ENCODE measurements around the gene NUTF2.
"Not testable (repeated sequence)": the region's sequence is repeated elsewhere in the genome, so short reads cannot be mapped to it uniquely, and the experiment has no call there.

Gene NUTF2

GRCh38 chr16:67883146-67883871, 36.6 kb downstream of the NUTF2 start:
- FAIRE-seq (no peak), DNase-seq (ENCODE audit: insufficient read length, low spot score) (no peak)

GRCh38 chr16:67883872-67884261, 37.1 kb downstream of the NUTF2 start:
- DNase-seq (ENCODE audit: insufficient read length, low spot score) (peak; percentile 87), FAIRE-seq (no peak)

- FAIRE-seq (no peak), DNase-seq (ENCODE audit: insufficient read length, low spot score) (no peak)
Measured at GRCh38 chr16:67884684-67885083, 38.0 kb downstream of the NUTF2 start, which contains the start of gene NRN1L. Gene NRN1L (plus strand): TSS chr16:67884885. CDS start chr16:67884904, 19 bp downstream.

GRCh38 chr16:67885545-67885944, 38.8 kb downstream of the NUTF2 start:
- no peak for DNase-seq (ENCODE audit: insufficient read length, low spot score)

GRCh38 chr16:67885976-67886375, 39.2 kb downstream of the NUTF2 start:
- FAIRE-seq, result no peak
- no peak for DNase-seq (ENCODE audit: insufficient read length, low spot score)

More at GRCh38 chr16:67885545-67885944, 38.8 kb downstream of the NUTF2 start:
- no peak for FAIRE-seq

GRCh38 chr16:67886387-67886786, 39.7 kb downstream of the NUTF2 start:
- DNase-seq (ENCODE audit: insufficient read length, low spot score) (no peak), FAIRE-seq (no peak)

- no peak for DNase-seq (ENCODE audit: insufficient read length, low spot score)
- FAIRE-seq, result no peak
Measured at GRCh38 chr16:67888331-67888730, 41.6 kb downstream of the NUTF2 start.

GRCh38 chr16:67892375-67892774, 45.6 kb downstream of the NUTF2 start:
- FAIRE-seq, result no peak
- DNase-seq (ENCODE audit: insufficient read length, low spot score), result no peak

GRCh38 chr16:67892899-67893742, 46.4 kb downstream of the NUTF2 start, which contains the start of gene PSKH1:
Gene PSKH1 (plus strand): TSS chr16:67893254. CDS start chr16:67908750, 15,496 bp downstream.
- peak; percentile 99 for DNase-seq (ENCODE audit: insufficient read length, low spot score)
- FAIRE-seq, result peak; percentile 70

GRCh38 chr16:67893743-67894399, 47.1 kb downstream of the NUTF2 start:
- FAIRE-seq (no peak), DNase-seq (ENCODE audit: insufficient read length, low spot score) (no peak)

- FAIRE-seq (no peak), DNase-seq (ENCODE audit: insufficient read length, low spot score) (no peak)
Measured at GRCh38 chr16:67897231-67897630, 50.5 kb downstream of the NUTF2 start.

- DNase-seq (ENCODE audit: insufficient read length, low spot score) (no peak), FAIRE-seq (no peak)
Measured at GRCh38 chr16:67901734-67902133, 55.0 kb downstream of the NUTF2 start.

GRCh38 chr16:67902831-67903230, 56.1 kb downstream of the NUTF2 start:
- no peak for FAIRE-seq
- no peak for DNase-seq (ENCODE audit: insufficient read length, low spot score)

GRCh38 chr16:67907397-67908180, 60.9 kb downstream of the NUTF2 start:
- FAIRE-seq, result no peak
- DNase-seq (ENCODE audit: insufficient read length, low spot score), result no peak

- no peak for DNase-seq (ENCODE audit: insufficient read length, low spot score)
Measured at GRCh38 chr16:67909056-67909742, 62.5 kb downstream of the NUTF2 start.

GRCh38 chr16:67910158-67910557, 63.4 kb downstream of the NUTF2 start:
- DNase-seq (ENCODE audit: insufficient read length, low spot score) (no peak), FAIRE-seq (no peak)

More at GRCh38 chr16:67909056-67909742, 62.5 kb downstream of the NUTF2 start:
- no peak for FAIRE-seq

- DNase-seq (ENCODE audit: insufficient read length, low spot score) (no peak), FAIRE-seq (no peak)
Measured at GRCh38 chr16:67914758-67915495, 68.2 kb downstream of the NUTF2 start.

GRCh38 chr16:67915496-67915769, 68.7 kb downstream of the NUTF2 start:
- DNase-seq (ENCODE audit: insufficient read length, low spot score); FAIRE-seq: not testable (repeated sequence)

Data from GM19239 (cell line).